Retina (tissue), 1 donor: ENCODE measurements around the gene CDKL4.
"Not testable (repeated sequence)": the region's sequence is repeated elsewhere in the genome, so short reads cannot be mapped to it uniquely, and the experiment has no call there.

ENCODE experiments used
- DNase-seq: peaks from one replicate; pipeline ENCODE4 v3.0.0-alpha.2; 2016

Gene CDKL4

GRCh38 chr2:39140948-39141333 is 102.8 kb downstream of the CDKL4 start:
- not testable (repeated sequence) for DNase-seq

- DNase-seq = no peak
Observed at GRCh38 chr2:39140322-39140847, 103.4 kb downstream of the CDKL4 start.

- no peak for DNase-seq
Observed at GRCh38 chr2:39139511-39140237, 104.1 kb downstream of the CDKL4 start.

- no peak for DNase-seq
Observed at GRCh38 chr2:39138837-39139211, 104.9 kb downstream of the CDKL4 start.

GRCh38 chr2:39138187-39138836 is 105.5 kb downstream of the CDKL4 start:
- DNase-seq = not testable (repeated sequence)

GRCh38 chr2:39136799-39137198 is 107.0 kb downstream of the CDKL4 start:
- DNase-seq = no peak

GRCh38 chr2:39135690-39136259 is 108.0 kb downstream of the CDKL4 start:
- no peak for DNase-seq

- no peak for DNase-seq
Observed at GRCh38 chr2:39133215-39133851, 110.4 kb downstream of the CDKL4 start.

- no peak for DNase-seq
Observed at GRCh38 chr2:39128919-39129391, 114.8 kb downstream of the CDKL4 start.

GRCh38 chr2:39127973-39128372 is 115.8 kb downstream of the CDKL4 start:
- no peak for DNase-seq
